SK-N-SH (cell line): ENCODE data around the gene RNF146. TPM values are rescaled to one million over a fixed set of nuclear protein-coding genes. Genes with fewer than 3 reads are reported as not detected.

Experiments used
- CTCF ChIA-PET: fragments of 300-600, 350-600 bp; formaldehyde crosslinking; extraction: SDS; loops from one replicate; lab custom pipeline; 2021; lab: Yijun Ruan, JAX
- POLR2A ChIA-PET: fragments of 350-600 bp; sonication (Branson Sonifier 250); formaldehyde crosslinking; extraction: SDS; loops from one replicate; lab custom pipeline; 2020; ENCODE audit warnings: antibody characterized with exemption, inconsistent platforms; lab: Yijun Ruan, JAX
- DNase-seq: peaks from one replicate; pipeline ENCODE4 v3.0.0; 2012
- H2AFZ ChIP-seq: fragments of 200-600 bp; sonication (generic); 2 replicates; pipeline ENCODE4 v1.8.1; 2016; ENCODE audit warnings: antibody characterized with exemption, mild to moderate bottlenecking, low read depth
- H3F3A ChIP-seq: fragments of 200-600 bp; sonication (generic); replicated peaks from 2 replicates; pipeline ENCODE3; 2016; ENCODE audit warnings: antibody characterized with exemption, mild to moderate bottlenecking; ENCODE audit not compliant: insufficient read depth
- H3K27ac ChIP-seq, 2 experiments: fragments of 200-500 bp in 1 of 2; fragments of 200-600 bp in 1 of 2; sonication (Bioruptor generic) in 1 of 2; sonication (generic), shearing (Covaris generic) in 1 of 2; 2 replicates each; pipeline versions ENCODE4 v1.5.1 to v1.6.1; 2014 to 2016; ENCODE audit warnings: low read depth in 2 of 2, inconsistent platforms in 1 of 2, low read length in 1 of 2, mild to moderate bottlenecking in 1 of 2, mixed read lengths in 1 of 2
- H3K27me3 ChIP-seq: fragments of 200-600 bp; sonication (generic), shearing (Covaris generic); 2 replicates; pipeline ENCODE4 v1.6.1; 2016; ENCODE audit warnings: mixed run types; ENCODE audit not compliant: insufficient read depth
- H3K36me3 ChIP-seq, 2 experiments: fragments of 200-500 bp in 1 of 2; fragments of 200-600 bp in 1 of 2; sonication (Bioruptor generic) in 1 of 2; sonication (generic) in 1 of 2; replicated peaks in 1 of 2; 2 replicates each; pipeline versions ENCODE3 to v1.5.1; 2014 to 2016; ENCODE audit warnings: low read length in 1 of 2, mild to moderate bottlenecking in 1 of 2; ENCODE audit not compliant: insufficient read depth in 2 of 2, control insufficient read depth in 1 of 2
- H3K4me1 ChIP-seq, 2 experiments: fragments of 200-500 bp in 1 of 2; fragments of 200-600 bp in 1 of 2; sonication (Bioruptor generic) in 1 of 2; sonication (generic), shearing (Covaris generic) in 1 of 2; 2 replicates each; pipeline versions ENCODE4 v1.5.1 to v1.6.1; 2014 to 2016; ENCODE audit warnings: low read depth in 1 of 2, low read length in 1 of 2, mixed run types in 1 of 2; ENCODE audit not compliant: insufficient read depth in 2 of 2, control insufficient read depth in 1 of 2
- H3K4me2 ChIP-seq: fragments of 200-600 bp; sonication (generic), shearing (Covaris generic); 2 replicates; pipeline ENCODE4 v1.6.1; 2017; ENCODE audit warnings: mixed run types
- H3K4me3 ChIP-seq, 2 experiments: fragments of 200-500 bp in 1 of 2; fragments of 200-600 bp in 1 of 2; sonication (Bioruptor generic) in 1 of 2; sonication (generic), shearing (Covaris generic) in 1 of 2; 2 replicates each; pipeline versions ENCODE4 v1.5.1 to v1.8.1; 2014 to 2016; ENCODE audit warnings: low read depth in 2 of 2, inconsistent platforms in 1 of 2, low read length in 1 of 2, mild to moderate bottlenecking in 1 of 2, mixed read lengths in 1 of 2, moderate library complexity in 1 of 2
- H3K79me2 ChIP-seq: fragments of 200-600 bp; sonication (generic); 2 replicates; pipeline ENCODE4 v1.8.1; 2017; ENCODE audit warnings: mild to moderate bottlenecking; ENCODE audit not compliant: insufficient read depth
- H3K9ac ChIP-seq: fragments of 200-600 bp; sonication (generic); 2 replicates; pipeline ENCODE4 v1.6.1; 2017; ENCODE audit warnings: mixed run types
- H3K9me2 ChIP-seq: fragments of 200-600 bp; sonication (generic); 2 replicates; pipeline ENCODE4 v1.6.1; 2017; ENCODE audit warnings: mixed run types
- H3K9me3 ChIP-seq: fragments of 200-600 bp; sonication (generic); 2 replicates; pipeline ENCODE4 v1.6.1; 2017; ENCODE audit warnings: mixed run types, mild to moderate bottlenecking, moderate library complexity
- H4K20me1 ChIP-seq: fragments of 200-600 bp; sonication (generic); 2 replicates; pipeline ENCODE4 v1.6.1; 2017; ENCODE audit warnings: mild to moderate bottlenecking, mixed run types; ENCODE audit not compliant: insufficient read depth
- CHD2 ChIP-seq: fragments of 150-350 bp; IDR thresholded peaks from 2 replicates; pipeline ENCODE4 v1.6.1; 2018; ENCODE audit warnings: low read length; ENCODE audit not compliant: partially characterized antibody
- EP300 ChIP-seq, 2 experiments: IDR thresholded peaks; 2 replicates each; pipeline versions ENCODE4 v1.4.0 to v1.6.1; 2012; ENCODE audit warnings: borderline replicate concordance in 1 of 2, low read depth in 1 of 2, low read length in 1 of 2
- FOSL2 ChIP-seq: IDR thresholded peaks from 2 replicates; pipeline ENCODE4 v1.4.0; 2012; ENCODE audit warnings: low read depth, mild to moderate bottlenecking, moderate library complexity, borderline replicate concordance
- FOXM1 ChIP-seq: IDR thresholded peaks from 2 replicates; pipeline ENCODE4 v1.4.0; 2012; ENCODE audit warnings: low read depth, mild to moderate bottlenecking
- GABPA ChIP-seq: IDR thresholded peaks from 2 replicates; pipeline ENCODE4 v1.4.0; 2012; ENCODE audit warnings: low read depth, mild to moderate bottlenecking
- GATA2 ChIP-seq: sonication (generic); formaldehyde crosslinking; IDR thresholded peaks from 2 replicates; pipeline ENCODE4 v1.5.0; 2020; ENCODE audit warnings: mild to moderate bottlenecking, missing genetic modification reagents
- MEF2A ChIP-seq: IDR thresholded peaks from 2 replicates; pipeline ENCODE4 v1.4.0; 2012; ENCODE audit warnings: low read depth, borderline replicate concordance
- MXI1 ChIP-seq: IDR thresholded peaks from 2 replicates; pipeline ENCODE4 v1.6.1; 2012; ENCODE audit warnings: mild to moderate bottlenecking, low read depth, low read length, improper control_type of control experiment
- POLR2AphosphoS5 ChIP-seq: IDR thresholded peaks from 2 replicates; pipeline ENCODE4 v1.6.1; 2012; ENCODE audit warnings: low read depth, low read length
- RAD21 ChIP-seq: IDR thresholded peaks from 2 replicates; pipeline ENCODE4 v1.6.1; 2012; ENCODE audit warnings: mild to moderate bottlenecking, low read length
- RCOR1 ChIP-seq: fragments of 150-350 bp; IDR thresholded peaks from 2 replicates; pipeline ENCODE4 v1.6.1; 2017; ENCODE audit warnings: antibody characterized with exemption, low read length
- RXRA ChIP-seq: IDR thresholded peaks from 2 replicates; pipeline ENCODE4 v1.4.0; 2012; ENCODE audit warnings: low read depth, mild to moderate bottlenecking, borderline replicate concordance
- SMC3 ChIP-seq: IDR thresholded peaks from 2 replicates; pipeline ENCODE4 v1.6.1; 2012; ENCODE audit warnings: low read depth, low read length, improper control_type of control experiment
- TCF12 ChIP-seq: IDR thresholded peaks from 2 replicates; pipeline ENCODE4 v1.4.0; 2012
- WGBS: methylation state at CpG from one replicate; pipeline ENCODE4 v1.1.6; 2017; ENCODE audit warnings: low lambda C conversion rate; 5-methylcytosine and 5-hydroxymethylcytosine counted together
- polyA plus RNA-seq, 3 experiments: library from polyadenylated mRNA; depleted of rRNA; stranded (reverse); fragments of >200 nt; gene quantifications; 2 replicates each; pipeline ENCODE4 v1.2.3, GENCODE V29; 2012
- TF ChIP-seq, protein P1 (sequence below): fragments of 150-350 bp; IDR thresholded peaks from 2 replicates; pipeline ENCODE4 v1.6.1; 2016; ENCODE audit warnings: mild to moderate bottlenecking, low read depth, low read length
- TF ChIP-seq, protein P2 (sequence below): IDR thresholded peaks from 2 replicates; pipeline ENCODE4 v1.4.0; 2012; ENCODE audit warnings: low read depth
- TF ChIP-seq, protein P3 (sequence below): fragments of 150-350 bp; IDR thresholded peaks from 2 replicates; pipeline ENCODE4 v1.6.1; 2017; ENCODE audit warnings: antibody characterized with exemption, low read length, low read depth, borderline replicate concordance
- TF ChIP-seq, protein P4 (sequence below): fragments of 200-600 bp; sonication (generic); IDR thresholded peaks from 2 replicates; pipeline ENCODE4 v1.6.1; 2017; ENCODE audit warnings: antibody characterized with exemption, mild to moderate bottlenecking, moderate library complexity
- TF ChIP-seq, protein P5 (sequence below): IDR thresholded peaks from 2 replicates; pipeline ENCODE4; 2012

The RNF146 gene
- polyA plus RNA-seq, 1 of the 3 experiments (the other 2 are of a cell fraction), result 29.2 TPM

DNA sequence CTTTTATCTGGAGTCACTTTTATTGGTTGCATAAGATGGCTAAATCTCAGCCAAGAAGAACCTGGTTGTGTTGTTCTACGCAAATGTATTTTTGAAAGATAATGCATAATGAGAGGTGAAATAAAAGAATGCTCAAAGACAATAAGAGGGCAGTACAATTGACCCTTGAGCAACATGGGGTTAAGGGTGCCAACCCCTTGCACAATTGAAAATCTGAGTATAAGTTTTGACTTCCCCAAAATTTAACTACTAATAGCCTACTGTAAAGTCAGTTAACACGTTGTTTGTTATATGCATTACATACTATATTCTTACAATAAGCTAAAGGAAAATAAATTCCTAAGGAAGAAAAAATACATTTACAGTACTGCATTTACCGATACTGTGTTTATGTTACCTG is 5.9 kb downstream of the RNF146 start:
- no peak overlapping the region for H2AFZ ChIP-seq
- ChIA-PET CTCF (interaction anchor here (1.1 kb wide), 2 partner anchors 28 to 243 kb away, joined by 3 read pairs; no protein-coding TSS in a partner anchor), POLR2A (no interaction called here)
- no peak overlapping the region for H3K9ac ChIP-seq
- H3K27ac ChIP-seq, result no peak overlapping the region
- H3K9me2 ChIP-seq, result no peaks in the 10 kb centered on the region
- H3K4me1 ChIP-seq, result peaks cover 0 to 5% of the 10 kb centered on the region in 2 experiments; a peak in 2 of 4 replicates
- DNase-seq, result no peak
- H4K20me1 ChIP-seq, result peaks cover 87% of the 10 kb centered on the region
- no peak overlapping the region for H3K4me2 ChIP-seq
- H3K4me3 ChIP-seq, result no peak overlapping the region
- H3K9me3 ChIP-seq, result no peaks in the 10 kb centered on the region
- H3K27me3 ChIP-seq, result no peaks in the 10 kb centered on the region
- TF ChIP-seq POLR2AphosphoS5 (no peak), RXRA (no peak), FOSL2 (no peak)
- TF ChIP-seq, protein P1, sequence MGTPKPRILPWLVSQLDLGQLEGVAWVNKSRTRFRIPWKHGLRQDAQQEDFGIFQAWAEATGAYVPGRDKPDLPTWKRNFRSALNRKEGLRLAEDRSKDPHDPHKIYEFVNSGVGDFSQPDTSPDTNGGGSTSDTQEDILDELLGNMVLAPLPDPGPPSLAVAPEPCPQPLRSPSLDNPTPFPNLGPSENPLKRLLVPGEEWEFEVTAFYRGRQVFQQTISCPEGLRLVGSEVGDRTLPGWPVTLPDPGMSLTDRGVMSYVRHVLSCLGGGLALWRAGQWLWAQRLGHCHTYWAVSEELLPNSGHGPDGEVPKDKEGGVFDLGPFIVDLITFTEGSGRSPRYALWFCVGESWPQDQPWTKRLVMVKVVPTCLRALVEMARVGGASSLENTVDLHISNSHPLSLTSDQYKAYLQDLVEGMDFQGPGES, result no peak
- peaks cover 6% of the 10 kb centered on the region for H3F3A ChIP-seq
- 94% methylated on average over 3 of the region's 3 CpGs for WGBS
- peaks cover 98% of the 10 kb centered on the region for H3K79me2 ChIP-seq
- peaks cover 4 to 8% of the 10 kb centered on the region in 2 experiments for H3K36me3 ChIP-seq

DNA sequence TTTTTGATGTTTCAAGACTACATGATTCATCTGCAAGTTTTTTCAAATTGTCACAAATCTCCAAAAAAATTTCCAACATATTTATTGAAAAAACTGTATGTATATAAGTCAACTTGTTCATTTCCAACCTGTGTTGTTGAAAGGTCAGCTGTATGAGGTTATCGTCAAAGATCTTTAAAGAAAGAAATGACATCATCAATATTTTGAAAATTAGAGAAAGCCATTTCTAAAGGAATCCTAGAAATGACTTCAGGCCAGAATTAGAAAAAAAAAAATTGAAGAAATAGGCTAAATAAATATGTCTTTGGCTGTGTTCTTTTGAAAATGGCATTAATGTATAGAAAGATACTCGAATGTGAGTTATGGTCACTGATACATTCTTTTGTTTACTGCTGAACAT is 6.8 kb downstream of the RNF146 start:
- Histone ChIP-seq H3K4me2 (no peak overlapping the region), H3F3A (no peaks in the 10 kb centered on the region), H3K4me3 (no peak overlapping the region), H3K27me3 (no peaks in the 10 kb centered on the region), H3K9me2 (no peaks in the 10 kb centered on the region), H3K79me2 (peaks cover 98% of the 10 kb centered on the region), H3K9me3 (no peaks in the 10 kb centered on the region), H3K36me3 (peaks cover 4 to 8% of the 10 kb centered on the region in 2 experiments), H3K27ac (no peak overlapping the region), H3K4me1 (peaks cover 0 to 5% of the 10 kb centered on the region in 2 experiments; a peak in 2 of 4 replicates), H3K9ac (no peak overlapping the region), H4K20me1 (peaks cover 91% of the 10 kb centered on the region), H2AFZ (no peak overlapping the region)
- TF ChIP-seq, protein P2, sequence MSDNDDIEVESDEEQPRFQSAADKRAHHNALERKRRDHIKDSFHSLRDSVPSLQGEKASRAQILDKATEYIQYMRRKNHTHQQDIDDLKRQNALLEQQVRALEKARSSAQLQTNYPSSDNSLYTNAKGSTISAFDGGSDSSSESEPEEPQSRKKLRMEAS, result no peak
- TF ChIP-seq FOXM1, result no peak
- no peak for TF ChIP-seq MXI1
- TF ChIP-seq RAD21, result no peak
- TF ChIP-seq, protein P3, sequence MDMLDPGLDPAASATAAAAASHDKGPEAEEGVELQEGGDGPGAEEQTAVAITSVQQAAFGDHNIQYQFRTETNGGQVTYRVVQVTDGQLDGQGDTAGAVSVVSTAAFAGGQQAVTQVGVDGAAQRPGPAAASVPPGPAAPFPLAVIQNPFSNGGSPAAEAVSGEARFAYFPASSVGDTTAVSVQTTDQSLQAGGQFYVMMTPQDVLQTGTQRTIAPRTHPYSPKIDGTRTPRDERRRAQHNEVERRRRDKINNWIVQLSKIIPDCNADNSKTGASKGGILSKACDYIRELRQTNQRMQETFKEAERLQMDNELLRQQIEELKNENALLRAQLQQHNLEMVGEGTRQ, result no peak
- TF ChIP-seq, protein P1, result no peak
- TF ChIP-seq MEF2A, result no peak
- TF ChIP-seq CHD2, result no peak
- TF ChIP-seq SMC3, result no peak
- no peak for TF ChIP-seq TCF12
- no peak for TF ChIP-seq GABPA
- TF ChIP-seq, protein P4, sequence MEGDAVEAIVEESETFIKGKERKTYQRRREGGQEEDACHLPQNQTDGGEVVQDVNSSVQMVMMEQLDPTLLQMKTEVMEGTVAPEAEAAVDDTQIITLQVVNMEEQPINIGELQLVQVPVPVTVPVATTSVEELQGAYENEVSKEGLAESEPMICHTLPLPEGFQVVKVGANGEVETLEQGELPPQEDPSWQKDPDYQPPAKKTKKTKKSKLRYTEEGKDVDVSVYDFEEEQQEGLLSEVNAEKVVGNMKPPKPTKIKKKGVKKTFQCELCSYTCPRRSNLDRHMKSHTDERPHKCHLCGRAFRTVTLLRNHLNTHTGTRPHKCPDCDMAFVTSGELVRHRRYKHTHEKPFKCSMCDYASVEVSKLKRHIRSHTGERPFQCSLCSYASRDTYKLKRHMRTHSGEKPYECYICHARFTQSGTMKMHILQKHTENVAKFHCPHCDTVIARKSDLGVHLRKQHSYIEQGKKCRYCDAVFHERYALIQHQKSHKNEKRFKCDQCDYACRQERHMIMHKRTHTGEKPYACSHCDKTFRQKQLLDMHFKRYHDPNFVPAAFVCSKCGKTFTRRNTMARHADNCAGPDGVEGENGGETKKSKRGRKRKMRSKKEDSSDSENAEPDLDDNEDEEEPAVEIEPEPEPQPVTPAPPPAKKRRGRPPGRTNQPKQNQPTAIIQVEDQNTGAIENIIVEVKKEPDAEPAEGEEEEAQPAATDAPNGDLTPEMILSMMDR, result no peak
- TF ChIP-seq EP300 (IDR thresholded peaks at IDR 0.05; ENCODE audit: borderline replicate concordance in 1 of 2, low read depth in 1 of 2, low read length in 1 of 2), result no peak
- no peak for TF ChIP-seq RCOR1
- no peak for TF ChIP-seq GATA2 (CRISPR knock-in tag)
- no peak for TF ChIP-seq FOSL2
- TF ChIP-seq, protein P5, sequence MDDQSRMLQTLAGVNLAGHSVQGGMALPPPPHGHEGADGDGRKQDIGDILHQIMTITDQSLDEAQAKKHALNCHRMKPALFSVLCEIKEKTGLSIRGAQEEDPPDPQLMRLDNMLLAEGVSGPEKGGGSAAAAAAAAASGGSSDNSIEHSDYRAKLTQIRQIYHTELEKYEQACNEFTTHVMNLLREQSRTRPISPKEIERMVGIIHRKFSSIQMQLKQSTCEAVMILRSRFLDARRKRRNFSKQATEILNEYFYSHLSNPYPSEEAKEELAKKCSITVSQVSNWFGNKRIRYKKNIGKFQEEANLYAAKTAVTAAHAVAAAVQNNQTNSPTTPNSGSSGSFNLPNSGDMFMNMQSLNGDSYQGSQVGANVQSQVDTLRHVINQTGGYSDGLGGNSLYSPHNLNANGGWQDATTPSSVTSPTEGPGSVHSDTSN, result no peak
- CTCF ChIA-PET, result interaction anchor here (1.0 kb wide), 1 partner anchor 28 kb away, joined by 3 read pairs; no protein-coding TSS in a partner anchor
- POLR2A ChIA-PET, result no interaction called here
- WGBS, result 94% methylated on average over 2 of the region's 2 CpGs
- DNase-seq, result no peak
